Fibroblast of villous mesenchyme (primary cell): ENCODE results near the gene AGPAT1. TPM values are rescaled to one million over a fixed set of nuclear protein-coding genes. Genes with fewer than 3 reads are reported as not detected.

Experiments used
- DNase-seq: peaks from one replicate; pipeline ENCODE4 v3.0.0-alpha.2; 2010; ENCODE audit warnings: low read depth
- H3K4me3 ChIP-seq: 2 replicates; pipeline ENCODE4 v1.5.1; 2011; ENCODE audit warnings: low read depth, mild to moderate bottlenecking, low read length
- small RNA-seq: library from RNA; depleted of rRNA; stranded (forward); fragments of <200 nt; gene quantifications from one replicate; pipeline ENCODE3, GENCODE V24; 2012
- total RNA-seq: library from RNA; depleted of rRNA; stranded (reverse); fragments of >200 nt; gene quantifications from 2 replicates; pipeline ENCODE4 v1.2.3, GENCODE V29; 2012
- TF ChIP-seq, protein P1 (sequence below): IDR thresholded peaks from 2 replicates; pipeline ENCODE4 v1.5.1; 2012; ENCODE audit warnings: low read depth, mild to moderate bottlenecking, low read length; ENCODE audit not compliant: insufficient read depth

Gene AGPAT1
- total RNA-seq, 1 donor: 30.2 TPM

DNA sequence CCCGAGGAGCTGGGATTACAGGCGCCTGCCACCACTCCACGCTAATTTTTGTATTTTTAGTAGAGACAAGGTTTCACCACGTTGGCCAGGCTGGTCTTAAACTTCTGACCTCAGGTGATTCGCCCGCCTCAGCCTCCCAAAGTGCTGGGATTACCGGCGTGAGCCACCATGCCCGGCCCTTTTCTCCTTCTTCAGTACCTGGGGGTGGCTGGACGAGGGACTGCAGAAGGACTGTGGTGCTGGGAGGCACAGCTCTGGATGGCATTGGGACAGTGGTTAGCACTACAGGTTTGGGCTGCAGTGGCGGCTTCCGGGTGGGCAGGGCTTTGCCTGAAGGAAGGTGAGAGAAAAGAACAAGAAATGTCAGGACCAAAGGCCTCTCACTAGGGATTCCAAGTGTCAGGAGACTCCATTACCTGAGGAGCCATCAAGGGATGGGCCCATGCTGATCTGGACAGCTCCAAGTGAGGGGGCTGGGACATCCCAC, 55.3 kb downstream of the AGPAT1 start:
- TF ChIP-seq, protein P1, sequence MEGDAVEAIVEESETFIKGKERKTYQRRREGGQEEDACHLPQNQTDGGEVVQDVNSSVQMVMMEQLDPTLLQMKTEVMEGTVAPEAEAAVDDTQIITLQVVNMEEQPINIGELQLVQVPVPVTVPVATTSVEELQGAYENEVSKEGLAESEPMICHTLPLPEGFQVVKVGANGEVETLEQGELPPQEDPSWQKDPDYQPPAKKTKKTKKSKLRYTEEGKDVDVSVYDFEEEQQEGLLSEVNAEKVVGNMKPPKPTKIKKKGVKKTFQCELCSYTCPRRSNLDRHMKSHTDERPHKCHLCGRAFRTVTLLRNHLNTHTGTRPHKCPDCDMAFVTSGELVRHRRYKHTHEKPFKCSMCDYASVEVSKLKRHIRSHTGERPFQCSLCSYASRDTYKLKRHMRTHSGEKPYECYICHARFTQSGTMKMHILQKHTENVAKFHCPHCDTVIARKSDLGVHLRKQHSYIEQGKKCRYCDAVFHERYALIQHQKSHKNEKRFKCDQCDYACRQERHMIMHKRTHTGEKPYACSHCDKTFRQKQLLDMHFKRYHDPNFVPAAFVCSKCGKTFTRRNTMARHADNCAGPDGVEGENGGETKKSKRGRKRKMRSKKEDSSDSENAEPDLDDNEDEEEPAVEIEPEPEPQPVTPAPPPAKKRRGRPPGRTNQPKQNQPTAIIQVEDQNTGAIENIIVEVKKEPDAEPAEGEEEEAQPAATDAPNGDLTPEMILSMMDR: no peak
- H3K4me3 ChIP-seq: no peak overlapping the region
- DNase-seq: no peak

DNA sequence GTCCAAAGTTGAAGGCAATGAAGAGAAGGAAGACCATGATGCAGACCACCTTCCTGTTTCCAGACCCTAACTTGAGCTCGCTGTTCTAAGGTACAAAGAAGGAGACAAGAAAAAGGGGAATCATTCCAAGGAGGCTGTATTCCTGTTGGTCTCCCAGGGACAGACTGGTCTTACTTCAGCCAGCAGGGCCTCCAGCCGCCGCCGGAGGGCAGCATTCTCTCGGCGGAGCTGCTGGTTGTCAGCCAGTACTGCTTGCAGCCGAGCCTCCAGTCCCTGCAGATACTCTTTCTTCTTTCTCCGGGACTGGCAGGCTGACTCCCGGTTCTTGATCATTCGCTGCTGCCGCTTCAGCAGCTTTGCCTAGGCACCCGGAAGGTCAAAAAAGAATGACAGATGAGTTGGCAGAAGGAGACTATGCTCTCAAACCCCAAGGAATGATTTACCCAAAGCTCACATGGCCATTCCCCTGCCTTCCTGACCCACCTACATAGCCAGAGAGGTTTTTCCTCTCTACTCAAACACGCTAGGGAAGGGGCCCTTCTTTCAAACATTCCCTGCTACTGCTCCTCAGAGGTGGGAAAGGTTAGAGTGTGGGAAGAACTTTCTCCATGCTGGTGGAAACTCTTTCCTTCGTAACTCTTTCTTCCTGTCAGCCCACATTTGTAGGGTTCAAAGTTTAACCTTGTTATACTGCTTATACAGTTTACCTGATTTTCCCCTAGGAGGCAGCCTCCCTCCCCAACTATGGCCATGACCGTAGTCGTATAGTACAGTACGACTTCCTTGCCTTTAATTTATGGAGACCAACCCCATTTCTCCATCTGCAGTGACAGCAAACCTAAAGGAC, 56.9 kb downstream of the AGPAT1 start:
- DNase-seq: peak; percentile 88
- no peak overlapping the region for H3K4me3 ChIP-seq
- TF ChIP-seq, protein P1: peak; percentile 97

Small RNA genes lying within 50 kb of the gene (small RNA-seq; reads per million reads assigned to genes)
- gene AL662884.1 (not detected), gene MIR6833 (not detected)

Other genes starting within 250 kb of the AGPAT1 start
- gene C2, start 248.4 kb downstream of the AGPAT1 start, total RNA-seq: 1.3 and 2.3 TPM in 2 replicates
- gene CFB, start 230.0 kb downstream of the AGPAT1 start, total RNA-seq: 3.5 and 12.1 TPM in 2 replicates
- gene NELFE, start 217.1 kb downstream of the AGPAT1 start, total RNA-seq: 106 and 120 TPM in 2 replicates
- gene SKIC2, start 216.9 kb downstream of the AGPAT1 start, total RNA-seq: 52.2 and 58.9 TPM in 2 replicates
- gene DXO, start 203.9 kb downstream of the AGPAT1 start, total RNA-seq: 14.2 and 21.9 TPM in 2 replicates
- 6.0 and 13.9 TPM in 2 replicates for gene C4A, start 194.0 kb downstream of the AGPAT1 start, total RNA-seq
- gene C4B, start 161.3 kb downstream of the AGPAT1 start, total RNA-seq: 6.8 and 9.9 TPM in 2 replicates
- under 0.01 TPM in 2 replicates for gene CYP21A2, start 137.7 kb downstream of the AGPAT1 start, total RNA-seq
- gene TNXB, start 66.7 kb downstream of the AGPAT1 start, total RNA-seq: 4.8 and 17.7 TPM in 2 replicates
- gene ATF6B, start 47.8 kb downstream of the AGPAT1 start, total RNA-seq: 17.3 and 22.9 TPM in 2 replicates
- gene FKBPL, start 45.8 kb downstream of the AGPAT1 start, total RNA-seq: 6.4 and 6.9 TPM in 2 replicates
- gene PRRT1, start 24.1 kb downstream of the AGPAT1 start, total RNA-seq: under 0.01 and 0.32 TPM in 2 replicates
- 14.8 and 22.9 TPM in 2 replicates for gene PPT2, start 21.9 kb downstream of the AGPAT1 start, total RNA-seq
- gene EGFL8, start 11.5 kb downstream of the AGPAT1 start, total RNA-seq: 0.97 and 2.6 TPM in 2 replicates
- 22.5 and 37.6 TPM in 2 replicates for gene RNF5, start 2.3 kb upstream of the AGPAT1 start, total RNA-seq
- gene AGER, start 8.2 kb upstream of the AGPAT1 start, total RNA-seq: 0.32 and 0.86 TPM in 2 replicates
- 29.0 and 35.4 TPM in 2 replicates for gene PBX2, start 14.1 kb upstream of the AGPAT1 start, total RNA-seq
- gene GPSM3, start 16.6 kb upstream of the AGPAT1 start, total RNA-seq: 2.6 and 4.8 TPM in 2 replicates
- 1.3 and 1.6 TPM in 2 replicates for gene NOTCH4, start 48.0 kb upstream of the AGPAT1 start, total RNA-seq
- gene TSBP1, start 195.8 kb upstream of the AGPAT1 start, total RNA-seq: under 0.01 TPM in 1 of 2 replicates, not detected in the other
- gene BTNL2, start 231.1 kb upstream of the AGPAT1 start, total RNA-seq: not detected in 2 replicates